Measurements from ENCODE around the gene DOCK2.

DNA sequence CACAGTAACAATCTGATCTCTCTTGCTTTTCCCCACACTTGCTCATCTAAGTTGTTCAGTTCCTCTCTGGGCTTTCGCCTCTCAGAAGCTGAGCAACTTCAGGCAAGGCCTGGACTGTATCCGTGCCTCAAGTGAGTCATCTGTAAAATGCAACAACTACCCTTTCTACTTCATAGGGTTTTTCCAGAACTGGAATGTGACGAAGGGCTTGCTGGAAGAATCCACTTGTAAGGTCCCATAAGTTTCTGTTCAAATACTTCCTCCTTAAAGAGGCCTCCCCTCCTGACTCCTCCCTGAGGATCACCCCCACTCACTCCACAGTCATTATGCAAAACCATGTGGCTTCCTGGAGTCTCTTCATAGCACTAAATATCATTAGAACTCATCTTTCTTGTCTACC is 360.7 kb downstream of the DOCK2 start:
- TF ChIP-seq EZH2phosphoT487 (IDR thresholded peaks at IDR 0.05; ENCODE audit: borderline replicate concordance, low read depth, low read length) (no peak), CTCF (conservative IDR thresholded peaks at IDR 0.05; ENCODE audit: low read length) (no peak)

All from OCI-LY7 (cell line).